ENCODE results near the gene MAPK1. TPM values are rescaled to one million over a fixed set of nuclear protein-coding genes. Genes with fewer than 3 reads are reported as not detected.

The MAPK1 gene
- total RNA-seq, 4 donors from 2014 or later: 29.4 to 47.3 (median 33.1) TPM

DNA sequence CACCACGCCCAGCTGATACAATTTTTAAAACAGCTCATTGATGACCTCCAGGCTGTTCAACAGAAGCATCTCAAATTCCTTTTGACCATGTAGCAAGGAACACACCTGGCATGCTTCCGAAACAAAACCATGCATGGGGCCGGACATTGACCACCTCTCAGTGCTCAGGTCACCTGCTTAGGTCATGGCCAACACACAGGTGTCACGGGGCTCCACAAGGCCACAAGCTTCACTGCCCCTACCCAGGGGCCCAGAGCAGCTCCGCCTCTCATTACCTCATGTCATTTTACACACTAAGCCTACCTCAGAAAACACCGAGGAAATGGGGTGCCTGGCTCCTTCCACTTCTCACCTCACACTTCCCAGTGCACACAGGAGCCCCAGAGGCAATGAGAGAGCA, 158.5 kb downstream of the MAPK1 start:
- TF ChIP-seq, protein P1, sequence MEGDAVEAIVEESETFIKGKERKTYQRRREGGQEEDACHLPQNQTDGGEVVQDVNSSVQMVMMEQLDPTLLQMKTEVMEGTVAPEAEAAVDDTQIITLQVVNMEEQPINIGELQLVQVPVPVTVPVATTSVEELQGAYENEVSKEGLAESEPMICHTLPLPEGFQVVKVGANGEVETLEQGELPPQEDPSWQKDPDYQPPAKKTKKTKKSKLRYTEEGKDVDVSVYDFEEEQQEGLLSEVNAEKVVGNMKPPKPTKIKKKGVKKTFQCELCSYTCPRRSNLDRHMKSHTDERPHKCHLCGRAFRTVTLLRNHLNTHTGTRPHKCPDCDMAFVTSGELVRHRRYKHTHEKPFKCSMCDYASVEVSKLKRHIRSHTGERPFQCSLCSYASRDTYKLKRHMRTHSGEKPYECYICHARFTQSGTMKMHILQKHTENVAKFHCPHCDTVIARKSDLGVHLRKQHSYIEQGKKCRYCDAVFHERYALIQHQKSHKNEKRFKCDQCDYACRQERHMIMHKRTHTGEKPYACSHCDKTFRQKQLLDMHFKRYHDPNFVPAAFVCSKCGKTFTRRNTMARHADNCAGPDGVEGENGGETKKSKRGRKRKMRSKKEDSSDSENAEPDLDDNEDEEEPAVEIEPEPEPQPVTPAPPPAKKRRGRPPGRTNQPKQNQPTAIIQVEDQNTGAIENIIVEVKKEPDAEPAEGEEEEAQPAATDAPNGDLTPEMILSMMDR (IDR thresholded peaks at IDR 0.05; ENCODE audit: low read depth): no peak

DNA sequence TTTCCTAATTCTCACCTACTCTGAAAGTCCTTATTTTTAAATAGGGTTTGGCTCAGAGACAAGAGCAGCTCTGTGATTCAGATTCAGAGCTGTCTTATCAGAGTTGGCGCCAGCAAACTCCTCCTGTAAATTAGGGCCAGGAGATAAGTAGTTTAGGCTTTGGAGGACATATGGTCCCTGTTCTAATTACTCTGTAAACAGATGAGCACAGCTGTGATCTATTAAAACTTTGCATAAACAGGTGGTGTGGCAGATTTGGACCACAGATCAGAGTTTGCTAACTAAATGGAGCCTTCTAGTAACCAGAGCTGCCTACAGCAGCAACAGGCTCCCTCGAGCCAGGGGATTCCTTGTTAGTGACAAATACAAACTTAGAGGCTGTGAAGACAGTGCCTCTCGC, 159.8 kb downstream of the MAPK1 start:
- TF ChIP-seq, protein P1 (IDR thresholded peaks at IDR 0.05; ENCODE audit: low read depth): no peak

Small RNAs within 50 kb of the gene (small RNA-seq; reads per million reads assigned to genes)
- gene RN7SL280P: not detected
- not detected for gene RNA5SP493

Other genes with a start within 250 kb of the MAPK1 start
- gene YDJC, start 237.6 kb downstream of the MAPK1 start, total RNA-seq: 10 to 100 TPM in 3 of 4 donors, 1 to 10 TPM in 1; 4.7 to 15.3 (median 12.9) TPM
- gene CCDC116, start 234.9 kb downstream of the MAPK1 start, total RNA-seq: 1 to 10 TPM in 1 of 4 donors, under 1 TPM in 1, not detected in 2; 0.22 to 1.1 TPM
- gene SDF2L1, start 225.3 kb downstream of the MAPK1 start, total RNA-seq: 10 to 100 TPM; 11.7 to 25.8 (median 18.5) TPM
- gene PPIL2, start 201.6 kb downstream of the MAPK1 start, total RNA-seq: 10 to 100 TPM; 17.4 to 28.8 (median 21.2) TPM
- gene YPEL1, start 131.9 kb downstream of the MAPK1 start, total RNA-seq: 10 to 100 TPM in 1 of 4 donors, 1 to 10 TPM in 3; 3.1 to 16.5 (median 8.6) TPM
- 10 to 100 TPM; 15.0 to 32.2 (median 20.2) TPM for gene PPM1F, start 85.2 kb upstream of the MAPK1 start, total RNA-seq
- gene TOP3B, start 115.1 kb upstream of the MAPK1 start, total RNA-seq: 10 to 100 TPM; 16.6 to 27.3 (median 22.8) TPM

All from subcutaneous adipose tissue (tissue), 4 donors.